Cardiac fibroblast (primary cell): ENCODE measurements around the gene NES.
"Not testable (repeated sequence)": the region's sequence is repeated elsewhere in the genome, so short reads cannot be mapped to it uniquely, and the experiment has no call there.

ENCODE experiments used
- DNase-seq, 2 donors: peaks; one replicate each; pipeline versions ENCODE4 v3.0.0 to v3.0.0-alpha.2; 2010; ENCODE audit warnings: low read depth in 2 of 2
- H3K4me3 ChIP-seq, 2 donors: replicated peaks in 1 of 2; 1 replicate in 1 of 2; 2 replicates in 1 of 2; pipeline ENCODE4 v1.5.1; 2011; ENCODE audit warnings: low read depth in 2 of 2, low read length in 2 of 2, mild to moderate bottlenecking in 2 of 2, moderate library complexity in 1 of 2
- TF ChIP-seq, protein P1 (sequence below): IDR thresholded peaks from one replicate; pipeline ENCODE4 v1.5.1; 2011; ENCODE audit warnings: low read depth, mild to moderate bottlenecking, low read length, inconsistent platforms

Gene NES

DNA sequence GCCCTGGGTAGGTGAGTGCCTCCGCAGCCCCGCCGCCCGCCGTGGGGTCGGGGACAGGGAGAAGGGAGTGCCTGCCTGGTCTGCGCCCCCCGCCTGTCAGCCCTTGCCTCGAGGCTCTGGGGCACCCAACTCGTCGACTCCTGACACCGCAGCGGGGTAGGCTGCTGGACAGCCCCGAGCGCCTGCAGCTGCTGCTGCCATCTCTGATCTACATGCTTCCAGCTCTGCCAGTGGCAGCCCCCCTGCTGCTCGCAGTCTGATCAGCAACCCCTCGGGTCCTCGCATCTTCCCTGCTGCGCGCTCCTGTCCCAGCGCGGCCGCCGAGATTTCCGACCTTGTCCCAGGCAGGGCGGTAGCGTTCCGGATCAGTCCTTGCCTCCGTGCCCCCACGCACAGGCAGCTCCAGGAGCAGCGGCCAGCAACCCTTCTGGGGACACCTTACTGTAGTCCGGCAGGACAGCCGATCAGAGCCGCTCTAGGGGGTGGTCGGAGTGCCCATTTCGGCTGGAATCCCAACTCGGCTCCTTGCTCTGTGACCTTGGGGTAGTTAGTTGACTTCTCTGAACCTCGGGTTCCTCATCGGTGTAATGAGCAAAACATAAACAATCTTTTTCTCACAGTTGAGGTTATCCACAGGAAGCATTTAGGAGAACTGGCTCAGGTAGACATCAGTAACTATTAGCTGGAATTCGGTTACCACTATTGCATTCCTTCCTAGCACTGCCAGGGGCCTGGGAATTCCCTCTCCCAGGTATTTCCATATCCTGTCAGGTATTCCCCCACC, 34.8 kb downstream of the NES start:
- no peak for DNase-seq
- TF ChIP-seq, protein P1, sequence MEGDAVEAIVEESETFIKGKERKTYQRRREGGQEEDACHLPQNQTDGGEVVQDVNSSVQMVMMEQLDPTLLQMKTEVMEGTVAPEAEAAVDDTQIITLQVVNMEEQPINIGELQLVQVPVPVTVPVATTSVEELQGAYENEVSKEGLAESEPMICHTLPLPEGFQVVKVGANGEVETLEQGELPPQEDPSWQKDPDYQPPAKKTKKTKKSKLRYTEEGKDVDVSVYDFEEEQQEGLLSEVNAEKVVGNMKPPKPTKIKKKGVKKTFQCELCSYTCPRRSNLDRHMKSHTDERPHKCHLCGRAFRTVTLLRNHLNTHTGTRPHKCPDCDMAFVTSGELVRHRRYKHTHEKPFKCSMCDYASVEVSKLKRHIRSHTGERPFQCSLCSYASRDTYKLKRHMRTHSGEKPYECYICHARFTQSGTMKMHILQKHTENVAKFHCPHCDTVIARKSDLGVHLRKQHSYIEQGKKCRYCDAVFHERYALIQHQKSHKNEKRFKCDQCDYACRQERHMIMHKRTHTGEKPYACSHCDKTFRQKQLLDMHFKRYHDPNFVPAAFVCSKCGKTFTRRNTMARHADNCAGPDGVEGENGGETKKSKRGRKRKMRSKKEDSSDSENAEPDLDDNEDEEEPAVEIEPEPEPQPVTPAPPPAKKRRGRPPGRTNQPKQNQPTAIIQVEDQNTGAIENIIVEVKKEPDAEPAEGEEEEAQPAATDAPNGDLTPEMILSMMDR = no peak
- H3K4me3 ChIP-seq = no peak overlapping the region

DNA sequence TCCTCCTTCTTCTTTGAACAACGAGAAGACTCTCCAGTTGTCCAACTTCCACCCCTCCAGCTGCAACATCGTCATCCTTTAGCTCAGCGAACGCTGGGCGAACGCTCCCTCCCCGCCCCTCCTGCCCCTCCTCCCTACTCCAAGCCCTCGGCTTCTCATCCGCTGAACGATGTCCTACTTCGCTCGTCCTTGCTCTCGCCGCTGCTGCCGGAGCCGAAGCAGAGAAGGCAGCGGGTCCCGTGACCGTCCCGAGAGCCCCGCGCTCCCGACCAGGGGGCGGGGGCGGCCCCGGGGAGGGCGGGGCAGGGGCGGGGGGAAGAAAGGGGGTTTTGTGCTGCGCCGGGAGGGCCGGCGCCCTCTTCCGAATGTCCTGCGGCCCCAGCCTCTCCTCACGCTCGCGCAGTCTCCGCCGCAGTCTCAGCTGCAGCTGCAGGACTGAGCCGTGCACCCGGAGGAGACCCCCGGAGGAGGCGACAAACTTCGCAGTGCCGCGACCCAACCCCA, 35.4 kb downstream of the NES start, which contains the start of gene BCAN:
Gene BCAN, plus strand, starts transcription at position 357 of the 504 bp plus-strand sequence. CDS start 3,938 bp downstream, outside the sequence.
- TF ChIP-seq, protein P1 = no peak
- no peak within 1 kb of the TSS for H3K4me3 ChIP-seq
- DNase-seq = peak in 1 of 2 donors; percentile 27

DNA sequence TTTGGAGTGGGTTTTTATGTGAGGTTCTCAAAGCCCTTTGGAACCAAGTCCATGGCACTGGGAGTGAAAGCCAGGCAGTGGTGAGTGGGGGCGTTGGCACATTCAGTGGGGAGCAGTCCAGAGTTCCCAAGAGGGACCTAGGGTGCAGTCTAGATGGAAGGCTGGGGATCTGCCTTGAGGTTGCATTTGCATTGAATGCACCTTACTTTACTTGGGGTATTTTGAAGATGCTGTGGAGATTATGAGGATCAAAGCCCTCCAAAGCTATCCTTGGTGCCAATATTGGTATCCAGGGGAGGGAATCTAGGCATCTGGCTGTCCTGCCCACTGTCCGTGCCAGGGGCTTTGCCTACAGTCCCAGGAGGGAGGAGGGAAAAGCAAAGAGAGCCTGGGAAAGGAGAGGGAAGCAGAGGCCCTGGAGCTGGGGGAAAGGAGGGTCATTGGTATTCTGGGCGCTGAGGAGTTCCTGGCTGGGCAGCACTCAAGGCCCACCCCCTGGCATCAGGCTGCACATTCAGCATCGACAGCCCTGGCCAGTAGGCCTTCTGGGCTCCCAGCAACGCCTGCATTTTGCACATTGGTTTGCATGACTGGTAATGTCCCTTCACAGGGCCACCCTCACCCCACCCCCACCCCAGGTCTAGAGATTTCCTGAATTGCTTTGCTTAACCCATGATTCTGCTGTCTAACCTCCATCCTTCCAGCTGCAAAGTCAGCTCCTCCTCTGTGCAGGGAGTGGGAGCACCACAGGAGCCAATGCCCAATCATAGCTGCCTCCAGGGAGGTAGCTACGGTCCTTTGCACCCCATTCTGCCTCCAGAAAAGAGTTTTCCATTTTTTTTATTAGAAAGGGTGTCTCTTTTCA, 36.1 kb downstream of the NES start:
- no peak overlapping the region for H3K4me3 ChIP-seq
- TF ChIP-seq, protein P1 = no peak
- no peak for DNase-seq

DNA sequence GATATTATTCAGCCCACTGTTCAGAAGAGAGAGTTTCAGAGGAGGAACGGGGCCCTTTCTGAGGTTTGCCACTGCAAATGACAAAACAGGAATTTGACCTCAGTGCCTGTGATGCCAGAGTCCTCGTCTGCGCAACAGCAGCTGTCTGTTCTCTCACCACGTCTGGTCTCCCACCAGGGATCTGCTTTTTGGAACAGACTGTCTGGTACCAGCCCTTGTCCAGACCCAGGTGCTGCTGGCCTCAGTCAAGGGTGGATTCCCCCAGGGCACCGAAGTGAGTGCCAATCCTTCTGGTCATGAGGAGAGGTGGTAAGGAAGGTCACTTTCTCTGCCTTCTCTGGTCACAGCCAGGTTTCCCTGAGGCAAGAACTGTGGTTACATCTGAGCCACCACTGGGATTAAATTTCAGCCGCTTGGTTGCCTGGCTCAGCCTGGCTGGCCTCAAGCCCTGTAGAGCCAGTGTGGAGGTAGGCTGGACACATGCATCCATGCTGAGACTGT, 37.6 kb downstream of the NES start:
- TF ChIP-seq, protein P1 = no peak
- no peak overlapping the region for H3K4me3 ChIP-seq
- no peak for DNase-seq

DNA sequence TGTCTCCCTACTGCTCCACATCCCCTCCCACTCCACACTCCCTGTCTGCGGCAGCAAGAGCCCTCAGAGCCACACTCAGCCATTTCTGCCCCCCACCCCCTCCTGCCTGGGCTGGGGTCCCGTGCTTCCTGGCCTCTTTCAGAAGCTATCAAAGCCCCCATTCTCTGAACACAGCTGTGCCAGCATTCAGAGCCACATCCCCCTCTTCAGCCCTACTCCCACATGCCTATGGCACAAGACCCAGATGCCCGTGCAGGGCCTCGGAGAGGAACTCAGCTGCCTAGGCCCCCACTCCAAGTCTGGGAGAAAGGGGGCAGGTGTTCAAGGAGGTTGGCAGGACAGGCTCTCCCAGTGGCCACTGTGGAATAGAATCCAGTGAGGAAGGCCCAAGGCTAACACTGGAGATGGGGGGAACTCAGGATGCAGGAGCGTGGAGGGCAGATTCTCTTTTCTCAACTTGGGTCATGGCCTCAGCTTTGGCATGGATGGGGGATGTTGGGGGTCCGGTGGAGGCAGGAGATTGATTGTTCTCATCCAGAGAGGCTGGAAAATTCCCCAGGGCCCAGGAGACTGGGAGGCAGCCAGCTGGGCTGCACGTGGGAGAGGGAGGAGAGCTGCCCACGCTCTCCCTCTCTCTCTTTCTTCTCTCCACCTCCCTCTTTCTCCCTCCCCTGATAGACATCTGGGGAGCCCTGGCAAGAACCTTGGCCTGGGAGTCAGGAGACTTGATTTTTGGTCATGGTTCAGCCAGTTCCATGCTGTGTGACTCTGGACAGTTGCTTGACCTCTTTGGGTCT, 38.8 kb downstream of the NES start:
- TF ChIP-seq, protein P1 = no peak
- H3K4me3 ChIP-seq = no peak overlapping the region
- DNase-seq = no peak

DNA sequence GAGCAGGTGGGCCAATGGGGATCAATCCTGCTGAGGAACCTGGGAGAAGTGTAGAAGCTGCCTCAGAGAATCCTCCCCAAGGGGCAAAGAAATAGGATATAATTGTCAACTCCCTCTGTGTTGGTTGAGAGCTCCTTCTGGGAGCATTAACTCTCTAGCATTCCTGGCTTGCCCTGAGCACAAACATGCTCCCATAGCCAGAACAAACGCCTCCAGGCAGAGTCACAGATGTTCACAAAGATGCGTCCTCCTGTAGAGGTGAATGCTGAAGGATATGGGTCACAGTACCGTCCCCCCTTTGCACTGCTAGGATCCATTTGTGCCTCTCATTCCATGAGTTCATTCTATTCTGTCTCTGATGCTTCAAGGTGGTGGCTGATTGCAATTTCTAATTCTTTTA, 44.9 kb downstream of the NES start:
- no peak for DNase-seq
- no peak overlapping the region for H3K4me3 ChIP-seq
- TF ChIP-seq, protein P1 = no peak

DNA sequence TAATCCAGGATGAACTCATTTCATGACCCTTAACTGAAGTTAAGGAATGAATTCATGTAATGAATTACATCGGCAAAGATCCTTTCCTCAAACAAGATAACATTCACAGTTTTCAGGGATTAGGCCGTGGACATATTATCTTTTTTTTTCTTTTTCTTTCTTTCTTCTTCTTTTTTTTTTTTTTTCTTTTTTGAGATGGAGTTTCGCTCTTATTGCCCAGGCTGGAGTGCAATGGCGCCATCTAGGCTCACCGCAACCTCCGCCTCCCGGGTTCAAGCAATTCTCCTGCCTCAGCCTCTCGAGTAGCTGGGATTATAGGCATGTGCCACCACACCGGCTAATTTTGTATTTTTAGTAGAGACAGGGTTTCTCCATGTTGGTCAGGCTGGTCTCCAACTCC, 46.1 kb downstream of the NES start:
- H3K4me3 ChIP-seq, DNase-seq: not testable (repeated sequence)
